ENCODE data around the gene RRP1B. TPM values are rescaled to one million over a fixed set of nuclear protein-coding genes. Genes with fewer than 3 reads are reported as not detected.

RRP1B gene
- total and polyA plus RNA-seq, 2 of the 13 experiments (the other 11 are each of a cell fraction or from before 2014, with no cell fraction given): 16.3 to 46.2 TPM

DNA sequence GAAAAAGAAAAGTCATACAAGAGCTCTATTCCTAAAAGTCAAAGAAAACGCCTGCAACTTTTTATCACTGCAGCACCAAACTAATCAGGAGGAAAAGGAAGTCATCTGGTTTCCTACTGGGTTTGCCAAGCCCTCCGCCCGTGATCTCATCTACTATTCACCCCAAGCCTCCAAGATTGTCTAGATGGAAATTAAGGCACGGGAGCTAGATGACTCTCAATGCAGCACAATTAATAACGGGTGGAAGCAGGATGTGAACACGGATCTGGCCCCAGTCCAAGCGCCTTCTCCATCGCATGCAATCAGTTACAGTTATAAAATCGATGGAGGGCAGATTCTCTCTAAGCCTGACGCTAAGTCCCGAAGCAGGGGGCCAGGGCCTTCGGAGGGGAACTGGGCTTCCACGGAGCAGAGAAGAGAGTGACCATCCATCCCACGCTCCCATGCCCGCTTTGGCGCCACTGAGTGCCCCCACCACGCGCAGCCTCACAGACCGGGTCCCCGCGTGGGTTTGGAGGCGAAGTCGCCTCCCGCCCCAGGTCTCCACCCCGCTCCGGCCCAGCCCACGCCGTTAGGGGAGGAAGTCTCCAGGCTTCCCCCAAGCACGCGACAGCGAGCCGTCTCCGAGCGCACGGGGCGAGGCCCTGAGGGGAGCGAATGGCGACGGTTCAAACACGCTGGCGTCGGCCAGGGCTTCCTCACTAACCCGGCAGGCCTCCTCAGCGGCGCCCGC lies 1.8 kb upstream of the RRP1B start:
- intact Hi-C loops (cut with micrococcal nuclease; ENCODE audit: unreplicated experiment) (no loop called here), in situ Hi-C loops (cut with HindIII; ENCODE audit: extremely low pct_ligation_motif_present, low pct_unique_long_range_greater_than_20kb) (no loop called here)
- CTCF ChIA-PET (ENCODE audit: low intra/inter-chr PET ratio, low total read pairs): no interaction called here
- H3K4me2 ChIP-seq (ENCODE audit: low read depth, low read length): no peak overlapping the region
- no peak for DNase-seq (ENCODE audit: low spot score)
- H3K9ac ChIP-seq (ENCODE audit: insufficient read depth, low read depth, low read length): no peak overlapping the region
- H3K79me2 ChIP-seq (ENCODE audit: insufficient read depth, low read length): peaks cover 31% of the 10 kb centered on the region
- ATAC-seq: no peak
- no peaks in the 10 kb centered on the region for H4K20me1 ChIP-seq (ENCODE audit: insufficient read depth, low read length)
- no peak overlapping the region for H3K4me3 ChIP-seq (replicated peaks in 1 of 3; ENCODE audit: insufficient read depth in 1 of 3, low read depth in 2 of 3, low read length in 3 of 3)
- no peak overlapping the region for H3K27ac ChIP-seq (ENCODE audit: extremely low read length, insufficient read depth, low read length)
- H2AFZ ChIP-seq (ENCODE audit: low read length): no peak overlapping the region
- H3K36me3 ChIP-seq (replicated peaks in 1 of 2; ENCODE audit: control insufficient read depth in 1 of 2, insufficient read depth in 2 of 2, low read length in 2 of 2): peaks cover 6 to 15% of the 10 kb centered on the region in 2 experiments; a peak in 4 of 5 replicates
- H3K9me3 ChIP-seq (ENCODE audit: low read length): no peaks in the 10 kb centered on the region
- peak; percentile 56 for TF ChIP-seq AGO2 (optimal IDR thresholded peaks at IDR 0.05; ENCODE audit: low read depth, low read length)
- TF ChIP-seq, protein P1, sequence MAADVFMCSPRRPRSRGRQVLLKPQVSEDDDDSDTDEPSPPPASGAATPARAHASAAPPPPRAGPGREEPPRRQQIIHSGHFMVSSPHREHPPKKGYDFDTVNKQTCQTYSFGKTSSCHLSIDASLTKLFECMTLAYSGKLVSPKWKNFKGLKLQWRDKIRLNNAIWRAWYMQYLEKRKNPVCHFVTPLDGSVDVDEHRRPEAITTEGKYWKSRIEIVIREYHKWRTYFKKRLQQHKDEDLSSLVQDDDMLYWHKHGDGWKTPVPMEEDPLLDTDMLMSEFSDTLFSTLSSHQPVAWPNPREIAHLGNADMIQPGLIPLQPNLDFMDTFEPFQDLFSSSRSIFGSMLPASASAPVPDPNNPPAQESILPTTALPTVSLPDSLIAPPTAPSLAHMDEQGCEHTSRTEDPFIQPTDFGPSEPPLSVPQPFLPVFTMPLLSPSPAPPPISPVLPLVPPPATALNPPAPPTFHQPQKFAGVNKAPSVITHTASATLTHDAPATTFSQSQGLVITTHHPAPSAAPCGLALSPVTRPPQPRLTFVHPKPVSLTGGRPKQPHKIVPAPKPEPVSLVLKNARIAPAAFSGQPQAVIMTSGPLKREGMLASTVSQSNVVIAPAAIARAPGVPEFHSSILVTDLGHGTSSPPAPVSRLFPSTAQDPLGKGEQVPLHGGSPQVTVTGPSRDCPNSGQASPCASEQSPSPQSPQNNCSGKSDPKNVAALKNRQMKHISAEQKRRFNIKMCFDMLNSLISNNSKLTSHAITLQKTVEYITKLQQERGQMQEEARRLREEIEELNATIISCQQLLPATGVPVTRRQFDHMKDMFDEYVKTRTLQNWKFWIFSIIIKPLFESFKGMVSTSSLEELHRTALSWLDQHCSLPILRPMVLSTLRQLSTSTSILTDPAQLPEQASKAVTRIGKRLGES (CRISPR knock-in tag; IDR thresholded peaks at IDR 0.05; ENCODE audit: borderline replicate concordance): no peak
- TF ChIP-seq, protein P2, sequence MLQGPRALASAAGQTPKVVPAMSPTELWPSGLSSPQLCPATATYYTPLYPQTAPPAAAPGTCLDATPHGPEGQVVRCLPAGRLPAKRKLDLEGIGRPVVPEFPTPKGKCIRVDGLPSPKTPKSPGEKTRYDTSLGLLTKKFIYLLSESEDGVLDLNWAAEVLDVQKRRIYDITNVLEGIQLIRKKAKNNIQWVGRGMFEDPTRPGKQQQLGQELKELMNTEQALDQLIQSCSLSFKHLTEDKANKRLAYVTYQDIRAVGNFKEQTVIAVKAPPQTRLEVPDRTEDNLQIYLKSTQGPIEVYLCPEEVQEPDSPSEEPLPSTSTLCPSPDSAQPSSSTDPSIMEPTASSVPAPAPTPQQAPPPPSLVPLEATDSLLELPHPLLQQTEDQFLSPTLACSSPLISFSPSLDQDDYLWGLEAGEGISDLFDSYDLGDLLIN (CRISPR knock-in tag; IDR thresholded peaks at IDR 0.05; ENCODE audit: borderline replicate concordance): no peak
- H3K4me1 ChIP-seq (ENCODE audit: insufficient read depth, low read length): peaks cover 28% of the 10 kb centered on the region
- POLR2A ChIA-PET: no interaction called here
- 98% methylated on average over 26 of the region's 46 CpGs for WGBS (ENCODE audit: low lambda C conversion rate)
- no peaks in the 10 kb centered on the region for H3K27me3 ChIP-seq (ENCODE audit: control insufficient read depth in 1 of 2, insufficient read depth in 2 of 2, low read length in 2 of 2)
- BruUV-seq (replicated peaks): no TSS peak
- no peak for FAIRE-seq
